ENCODE measurements around the gene CD38. TPM values are rescaled to one million over a fixed set of nuclear protein-coding genes. Genes with fewer than 3 reads are reported as not detected.

CD38 gene
- total RNA-seq, 1 experiment from 2014 or later, result not detected

GRCh38 chr4:15742637-15743036 lies 35.5 kb upstream of the CD38 start:
- Histone ChIP-seq H3F3A (ENCODE audit: low read length, unreplicated experiment) (no peaks in the 10 kb centered on the region), H3K27ac (ENCODE audit: low read length) (no peak overlapping the region), H3K4me2 (ENCODE audit: low read length) (no peak overlapping the region), H3K4me3 (ENCODE audit: low read length) (no peak overlapping the region), H3K9me2 (replicated peaks; ENCODE audit: low read length) (no peaks in the 10 kb centered on the region), H3K79me2 (ENCODE audit: low read length) (no peaks in the 10 kb centered on the region), H3K4me1 (ENCODE audit: insufficient read depth, low read length) (no peaks in the 10 kb centered on the region), H3K36me3 (ENCODE audit: low read depth, low read length) (no peaks in the 10 kb centered on the region), H3K9ac (ENCODE audit: low read length) (no peak overlapping the region), H4K20me1 (ENCODE audit: low read length) (no peaks in the 10 kb centered on the region), H3K9me3 (ENCODE audit: low read length) (no peaks in the 10 kb centered on the region), H3K27me3 (ENCODE audit: low read length) (no peaks in the 10 kb centered on the region), H2AFZ (ENCODE audit: low read length) (no peak overlapping the region)
- intact Hi-C loops (cut with micrococcal nuclease), result no loop called here
- ChIA-PET POLR2A (ENCODE audit: unreplicated experiment) (no interaction called here), CTCF (no interaction called here)
- BruUV-seq (replicated peaks), result no TSS peak
- ATAC-seq (no peak), DNase-seq (no peak)
- no peak for TF ChIP-seq CTCF (conservative IDR thresholded peaks at IDR 0.05; ENCODE audit: low read depth, low read length)
- TF ChIP-seq EZH2phosphoT487 (IDR thresholded peaks at IDR 0.05; ENCODE audit: borderline replicate concordance, low read length), result no peak
- no peak for TF ChIP-seq EZH2 (IDR thresholded peaks at IDR 0.05; ENCODE audit: low read length, unreplicated experiment)

DNA sequence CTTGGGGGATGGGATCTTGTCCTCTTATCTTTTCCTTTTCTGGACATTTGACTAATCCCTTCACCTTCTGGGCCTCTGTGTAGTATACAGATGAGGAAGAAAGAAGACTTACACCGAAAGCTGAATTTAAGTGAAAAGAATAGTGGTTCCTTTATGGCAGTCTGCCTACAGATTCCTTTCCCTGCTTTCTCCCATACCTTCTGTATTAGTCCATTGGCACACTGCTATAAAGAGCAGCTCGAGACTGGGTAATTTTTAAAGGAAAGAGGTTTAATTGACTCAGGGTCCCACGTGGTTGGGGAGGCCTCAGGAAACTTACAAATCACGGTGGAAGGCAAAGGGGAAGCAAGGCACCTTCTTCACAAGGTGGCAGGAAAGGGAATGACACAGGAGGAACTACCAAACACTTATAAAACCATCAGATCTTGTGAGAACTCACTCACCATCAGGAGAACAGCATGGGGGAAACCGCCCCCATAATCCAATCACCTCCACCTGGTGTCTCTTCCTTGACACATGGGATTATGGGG lies 34.0 kb upstream of the CD38 start:
- Histone ChIP-seq H3K9ac (ENCODE audit: low read length) (no peak overlapping the region), H3K36me3 (ENCODE audit: low read depth, low read length) (no peaks in the 10 kb centered on the region), H3K9me3 (ENCODE audit: low read length) (no peaks in the 10 kb centered on the region), H3K4me3 (ENCODE audit: low read length) (no peak overlapping the region), H3K27me3 (ENCODE audit: low read length) (no peaks in the 10 kb centered on the region), H3K79me2 (ENCODE audit: low read length) (no peaks in the 10 kb centered on the region), H2AFZ (ENCODE audit: low read length) (no peak overlapping the region), H3K4me1 (ENCODE audit: insufficient read depth, low read length) (no peaks in the 10 kb centered on the region), H3K9me2 (replicated peaks; ENCODE audit: low read length) (no peaks in the 10 kb centered on the region), H3K4me2 (ENCODE audit: low read length) (no peak overlapping the region), H3F3A (ENCODE audit: low read length, unreplicated experiment) (no peaks in the 10 kb centered on the region), H3K27ac (ENCODE audit: low read length) (no peak overlapping the region), H4K20me1 (ENCODE audit: low read length) (no peaks in the 10 kb centered on the region)
- ChIA-PET POLR2A (ENCODE audit: unreplicated experiment) (no interaction called here), CTCF (no interaction called here)
- no peak for ATAC-seq
- intact Hi-C loops (cut with micrococcal nuclease), result no loop called here
- no TSS peak for BruUV-seq (replicated peaks)
- no peak for DNase-seq
- no peak for TF ChIP-seq EZH2 (IDR thresholded peaks at IDR 0.05; ENCODE audit: low read length, unreplicated experiment)
- TF ChIP-seq CTCF (conservative IDR thresholded peaks at IDR 0.05; ENCODE audit: low read depth, low read length), result no peak
- TF ChIP-seq EZH2phosphoT487 (IDR thresholded peaks at IDR 0.05; ENCODE audit: borderline replicate concordance, low read length), result no peak

- TF ChIP-seq CTCF (conservative IDR thresholded peaks at IDR 0.05; ENCODE audit: low read depth, low read length), result no peak
- no peak for TF ChIP-seq EZH2 (IDR thresholded peaks at IDR 0.05; ENCODE audit: low read length, unreplicated experiment)
- no peak for TF ChIP-seq EZH2phosphoT487 (IDR thresholded peaks at IDR 0.05; ENCODE audit: borderline replicate concordance, low read length)
- H3K4me1 ChIP-seq (ENCODE audit: insufficient read depth, low read length), result no peaks in the 10 kb centered on the region
- H3K27ac ChIP-seq (ENCODE audit: low read length), result no peak overlapping the region
- H4K20me1 ChIP-seq (ENCODE audit: low read length), result no peaks in the 10 kb centered on the region
- ATAC-seq (no peak), DNase-seq (no peak)
- no peaks in the 10 kb centered on the region for H3K9me3 ChIP-seq (ENCODE audit: low read length)
- H2AFZ ChIP-seq (ENCODE audit: low read length), result no peak overlapping the region
- H3K9ac ChIP-seq (ENCODE audit: low read length), result no peak overlapping the region
- no peaks in the 10 kb centered on the region for H3K9me2 ChIP-seq (replicated peaks; ENCODE audit: low read length)
- H3K4me3 ChIP-seq (ENCODE audit: low read length), result no peak overlapping the region
- H3K27me3 ChIP-seq (ENCODE audit: low read length), result no peaks in the 10 kb centered on the region
- ChIA-PET POLR2A (ENCODE audit: unreplicated experiment) (no interaction called here), CTCF (no interaction called here)
- intact Hi-C loops (cut with micrococcal nuclease), result no loop called here
- BruUV-seq (replicated peaks), result no TSS peak
- no peak overlapping the region for H3K4me2 ChIP-seq (ENCODE audit: low read length)
- H3K79me2 ChIP-seq (ENCODE audit: low read length), result no peaks in the 10 kb centered on the region
- H3K36me3 ChIP-seq (ENCODE audit: low read depth, low read length), result no peaks in the 10 kb centered on the region
- no peaks in the 10 kb centered on the region for H3F3A ChIP-seq (ENCODE audit: low read length, unreplicated experiment)
Measured at GRCh38 chr4:15746110-15746509, 32.0 kb upstream of the CD38 start.
